GM12878 (cell line): ENCODE results near the gene RASAL1. TPM values are rescaled to one million over a fixed set of nuclear protein-coding genes. Genes with fewer than 3 reads are reported as not detected.
A peak's percentile ranks its signal among the peaks of the same experiment; 100 is the strongest.

ENCODE experiments used
- BCL3 ChIP-seq: IDR thresholded peaks from 2 replicates; pipeline ENCODE4 v1.6.1; 2011; ENCODE audit warnings: borderline replicate concordance, low read depth, mild to moderate bottlenecking, moderate library complexity, low read length; ENCODE audit not compliant: insufficient read depth, poor library complexity, severe bottlenecking
- BHLHE40 ChIP-seq, 2 experiments: fragments of 450-650 bp in 1 of 2; IDR thresholded peaks; 2 replicates each; pipeline ENCODE4 v1.6.1; 2011 to 2017; ENCODE audit warnings: low read depth in 2 of 2, borderline replicate concordance in 1 of 2, improper control_type of control experiment in 1 of 2, low read length in 1 of 2, mild to moderate bottlenecking in 1 of 2
- BRCA1 ChIP-seq: IDR thresholded peaks from 2 replicates; pipeline ENCODE4 v1.6.1; 2011; ENCODE audit warnings: low read depth, low read length, improper control_type of control experiment
- E2F4 ChIP-seq: IDR thresholded peaks from 2 replicates; pipeline ENCODE4 v1.6.1; 2012; ENCODE audit warnings: low read depth, low read length, improper control_type of control experiment
- EGR1 ChIP-seq, 2 experiments: IDR thresholded peaks; 1 replicate in 1 of 2; 2 replicates in 1 of 2; pipeline ENCODE4 v1.6.1; 2011 to 2012; ENCODE audit warnings: low read depth in 2 of 2, low read length in 2 of 2, borderline replicate concordance in 1 of 2, mild to moderate bottlenecking in 1 of 2, moderate library complexity in 1 of 2
- FOXM1 ChIP-seq: IDR thresholded peaks from 2 replicates; pipeline ENCODE4 v1.6.1; 2012; ENCODE audit warnings: low read depth, mild to moderate bottlenecking, inconsistent platforms, low read length, moderate library complexity
- GATAD2B ChIP-seq: fragments of 450-650 bp; conservative IDR thresholded peaks from 2 replicates; pipeline ENCODE4 v1.6.1; 2017; ENCODE audit warnings: low read depth, mild to moderate bottlenecking, moderate library complexity
- IKZF2 ChIP-seq, 2 experiments: fragments of 450-650 bp; IDR thresholded peaks; 2 replicates each; pipeline ENCODE4 v1.6.1; 2017; ENCODE audit warnings: mild to moderate bottlenecking in 2 of 2, moderate library complexity in 2 of 2
- IRF5 ChIP-seq: fragments of 450-650 bp; IDR thresholded peaks from 2 replicates; pipeline ENCODE4 v1.6.1; 2017; ENCODE audit warnings: borderline replicate concordance
- LARP7 ChIP-seq: fragments of 450-650 bp; IDR thresholded peaks from 2 replicates; pipeline ENCODE4 v1.6.1; 2017; ENCODE audit warnings: mild to moderate bottlenecking
- MYC ChIP-seq: IDR thresholded peaks from 2 replicates; pipeline ENCODE4 v1.6.1; 2011; ENCODE audit warnings: mild to moderate bottlenecking, low read length, moderate library complexity, inconsistent platforms; ENCODE audit not compliant: insufficient read depth, insufficient replicate concordance, insufficient read length, severe bottlenecking
- NFXL1 ChIP-seq: fragments of 450-650 bp; IDR thresholded peaks from 2 replicates; pipeline ENCODE4 v1.6.1; 2017; ENCODE audit warnings: antibody characterized with exemption, mild to moderate bottlenecking, borderline replicate concordance
- PAX5 ChIP-seq: IDR thresholded peaks from 2 replicates; pipeline ENCODE4 v1.6.1; 2011; ENCODE audit warnings: low read depth, low read length, borderline replicate concordance
- PAX8 ChIP-seq: fragments of 450-650 bp; IDR thresholded peaks from 2 replicates; pipeline ENCODE4 v1.6.1; 2017; ENCODE audit warnings: mild to moderate bottlenecking, moderate library complexity
- POLR2AphosphoS2 ChIP-seq: IDR thresholded peaks from 2 replicates; pipeline ENCODE4 v1.6.1; 2011; ENCODE audit warnings: low read depth, mild to moderate bottlenecking, low read length, improper control_type of control experiment, moderate library complexity
- RAD51 ChIP-seq: fragments of 450-650 bp; IDR thresholded peaks from 2 replicates; pipeline ENCODE4 v1.6.1; 2016; ENCODE audit warnings: moderate library complexity, mild to moderate bottlenecking, inconsistent platforms
- RCOR1 ChIP-seq: conservative IDR thresholded peaks from 2 replicates; pipeline ENCODE4 v1.6.1; 2012; ENCODE audit warnings: low read depth, low read length, improper control_type of control experiment
- RUNX3 ChIP-seq: IDR thresholded peaks from 2 replicates; pipeline ENCODE4 v1.6.1; 2012; ENCODE audit warnings: low read length, inconsistent platforms
- SRF ChIP-seq, 2 experiments: IDR thresholded peaks; 2 replicates each; pipeline ENCODE4 v1.6.1; 2011; ENCODE audit warnings: low read depth in 2 of 2, low read length in 2 of 2, mild to moderate bottlenecking in 1 of 2, moderate library complexity in 1 of 2
- TBL1XR1 ChIP-seq: IDR thresholded peaks from 2 replicates; pipeline ENCODE4 v1.6.1; 2012; ENCODE audit warnings: low read depth, low read length, improper control_type of control experiment
- ZBTB11 ChIP-seq: fragments of 450-650 bp; formaldehyde crosslinking; IDR thresholded peaks from 2 replicates; pipeline ENCODE4 v1.5.0; 2022; ENCODE audit warnings: mild to moderate bottlenecking, missing genetic modification characterization
- ZNF217 ChIP-seq: fragments of 450-650 bp; IDR thresholded peaks from 2 replicates; pipeline ENCODE4 v1.6.1; 2017; ENCODE audit warnings: antibody characterized with exemption, mild to moderate bottlenecking
- polyA plus RNA-seq, 11 experiments: library from polyadenylated mRNA; depleted of rRNA in 4 of 11; unstranded in 6 of 11; stranded (reverse) in 5 of 11; fragments of >200 nt; fragmentation: Nextera tagmentation in 4 of 11; fragmentation: Illumina TruSeq in 1 of 11; extraction: Ambion mirVana in 4 of 11; extraction: Trizol in 1 of 11; gene quantifications; 1 replicate in 1 of 11; 2 replicates in 10 of 11; pipeline versions ENCODE4 v1.2.1 to v1.2.3, GENCODE V29; 2011 to 2016; ENCODE audit warnings: inconsistent platforms in 2 of 11, missing spikeins in 2 of 11, low read depth in 1 of 11
- total RNA-seq, 4 experiments: library from RNA; depleted of rRNA in 3 of 4; stranded (reverse); fragments of >200 nt in 3 of 4; fragmentation: Illumina TruSeq in 1 of 4; extraction: Trizol in 1 of 4; gene quantifications; 2 replicates each; pipeline versions ENCODE4 v1.2.1 to v1.2.3, GENCODE V29; 2013 to 2021

RASAL1 gene
- total and polyA plus RNA-seq, 10 of the 15 experiments (the other 5 are each of a cell fraction or from before 2014, with no cell fraction given), result 0.12 to 1.0 (median 0.52) TPM; not detected in 6

- peak; percentile 91 to 94 for TF ChIP-seq BHLHE40 (IDR thresholded peaks at IDR 0.05; ENCODE audit: borderline replicate concordance in 1 of 2, low read depth in 2 of 2, low read length in 1 of 2)
- TF ChIP-seq EGR1 (IDR thresholded peaks at IDR 0.05; ENCODE audit: borderline replicate concordance in 1 of 2, low read depth in 2 of 2, low read length in 2 of 2), result 0 out of 3 replicates have a peak, but pooled peaks of 1 of the 2 experiments have one; percentile 25
- peak; percentile 58; the same call in 1 of the 2 replicates for TF ChIP-seq GATAD2B
- TF ChIP-seq IRF5, result no peak
- TF ChIP-seq MYC, result no peak
- no peak for TF ChIP-seq RCOR1
- peak; percentile 54 to 76 for TF ChIP-seq IKZF2 (IDR thresholded peaks at IDR 0.05)
- TF ChIP-seq PAX8, result no peak
- TF ChIP-seq POLR2AphosphoS2, result 0 out of 2 replicates have a peak, but pooled peaks have one; percentile 10
- TF ChIP-seq TBL1XR1, result 0 out of 2 replicates have a peak, but pooled peaks have one; percentile 9
- peak; percentile 50; the same call in 1 of the 2 replicates for TF ChIP-seq ZBTB11
- TF ChIP-seq E2F4, result no peak
- TF ChIP-seq RAD51, result no peak
- no peak for TF ChIP-seq LARP7
- no peak for TF ChIP-seq ZNF217
- TF ChIP-seq PAX5, result peak; percentile 65; the same call in 1 of the 2 replicates
- TF ChIP-seq FOXM1, result no peak; the same call in 1 of the 2 replicates
- peak; percentile 89 for TF ChIP-seq RUNX3
- TF ChIP-seq SRF (IDR thresholded peaks at IDR 0.05; ENCODE audit: low read depth in 2 of 2, low read length in 2 of 2), result 0 out of 4 replicates have a peak, but pooled peaks of 1 of the 2 experiments have one; percentile 17
- no peak for TF ChIP-seq BRCA1
- no peak for TF ChIP-seq NFXL1
- TF ChIP-seq BCL3, result peak; percentile 76
Measured at GRCh38 chr12:113086249-113087164, 49.1 kb downstream of the RASAL1 start (continued).
